H1 (cell line): ENCODE results near the gene UBTD1. TPM values are rescaled to one million over a fixed set of nuclear protein-coding genes. Genes with fewer than 3 reads are reported as not detected.

Experiments
- CTCF ChIA-PET: fragments of 300-600 bp; sonication (Branson Sonifier 250); formaldehyde crosslinking; loops from one replicate; lab custom pipeline; 2021; ENCODE audit not compliant: partially characterized antibody; lab: Charles Lee
- POLR2A ChIA-PET: fragments of 300-600 bp; sonication (Branson Sonifier 250); formaldehyde crosslinking; loops from one replicate; lab custom pipeline; 2021; ENCODE audit warnings: inconsistent platforms; ENCODE audit not compliant: partially characterized antibody; lab: Charles Lee
- DNase-seq, 2 experiments: peaks; one replicate each; pipeline versions ENCODE4 v3.0.0 to v3.0.0-alpha.2; 2010 to 2022; ENCODE audit warnings: low spot score in 2 of 2, low read depth in 1 of 2, mixed read lengths in 1 of 2
- FAIRE-seq: peaks from 2 replicates; lab custom pipeline; 2011; peaks lifted over from hg19 to GRCh38; lab: Jason Lieb, UNC
- H2AFZ ChIP-seq: 2 replicates; pipeline ENCODE4 v1.8.1; 2012; ENCODE audit warnings: low read length, inconsistent platforms
- H2AK5ac ChIP-seq: 2 replicates; pipeline ENCODE4 v1.6.1; 2013; ENCODE audit warnings: low read depth, low read length
- H2BK120ac ChIP-seq: replicated peaks from 2 replicates; pipeline ENCODE3; 2013; ENCODE audit warnings: low read depth, low read length, inconsistent platforms
- H2BK12ac ChIP-seq: 2 replicates; pipeline ENCODE4 v1.6.1; 2013; ENCODE audit warnings: low read depth, low read length
- H2BK15ac ChIP-seq: 2 replicates; pipeline ENCODE4 v1.6.1; 2013; ENCODE audit warnings: low read length
- H2BK20ac ChIP-seq: 2 replicates; pipeline ENCODE4 v1.6.1; 2013; ENCODE audit warnings: low read length
- H2BK5ac ChIP-seq: 2 replicates; pipeline ENCODE4 v1.6.1; 2013; ENCODE audit warnings: low read depth, low read length
- H3K14ac ChIP-seq: 2 replicates; pipeline ENCODE4 v1.6.1; 2013; ENCODE audit warnings: inconsistent platforms; ENCODE audit not compliant: insufficient read length
- H3K18ac ChIP-seq: 2 replicates; pipeline ENCODE4 v1.6.1; 2013; ENCODE audit warnings: low read length; ENCODE audit errors: extremely low read depth
- H3K23ac ChIP-seq: 2 replicates; pipeline ENCODE4 v1.6.1; 2013; ENCODE audit warnings: inconsistent platforms; ENCODE audit not compliant: insufficient read length
- H3K23me2 ChIP-seq: 2 replicates; pipeline ENCODE4 v1.6.1; 2013; ENCODE audit warnings: low read depth, low read length
- H3K27ac ChIP-seq: 2 replicates; pipeline ENCODE4 v1.6.1; 2011; ENCODE audit warnings: low read depth, low read length, inconsistent platforms
- H3K27me3 ChIP-seq, 4 experiments: replicated peaks in 1 of 4; 1 replicate in 1 of 4; 2 replicates in 3 of 4; pipeline versions ENCODE4 v1.6.1 to v1.8.1; 2011 to 2013; ENCODE audit warnings: low read length in 3 of 4, mild to moderate bottlenecking in 3 of 4, inconsistent platforms in 2 of 4, mixed read lengths in 2 of 4, moderate library complexity in 1 of 4; ENCODE audit not compliant: control insufficient read depth in 3 of 4, insufficient read depth in 3 of 4; ENCODE audit errors: extremely low read depth in 1 of 4
- H3K36me3 ChIP-seq, 4 experiments: 2 replicates each; pipeline versions ENCODE4 v1.6.1 to v1.8.1; 2011 to 2013; ENCODE audit warnings: mild to moderate bottlenecking in 4 of 4, low read length in 3 of 4, moderate library complexity in 2 of 4, control low read depth in 1 of 4, inconsistent platforms in 1 of 4; ENCODE audit not compliant: insufficient read depth in 4 of 4, control insufficient read depth in 2 of 4
- H3K4ac ChIP-seq: replicated peaks from 2 replicates; pipeline ENCODE3; 2013; ENCODE audit warnings: low read length, low read depth, mixed read lengths, inconsistent platforms; ENCODE audit not compliant: insufficient read length
- H3K4me1 ChIP-seq, 4 experiments: replicated peaks in 1 of 4; 1 replicate in 1 of 4; 2 replicates in 3 of 4; pipeline versions ENCODE4 v1.6.1 to v1.8.1; 2011 to 2013; ENCODE audit warnings: low read length in 3 of 4, inconsistent platforms in 2 of 4, mixed read lengths in 1 of 4; ENCODE audit not compliant: insufficient read depth in 4 of 4, control insufficient read depth in 3 of 4
- H3K4me2 ChIP-seq, 2 experiments: 2 replicates each; pipeline versions ENCODE4 v1.6.1 to v1.8.1; 2011 to 2013; ENCODE audit warnings: low read depth in 2 of 2, low read length in 2 of 2, control low read depth in 1 of 2, inconsistent platforms in 1 of 2, mild to moderate bottlenecking in 1 of 2; ENCODE audit not compliant: insufficient read depth in 1 of 2
- H3K4me3 ChIP-seq, 4 experiments: fragments of 200-600, 300-600 bp in 1 of 4; sonication (generic), shearing (Covaris generic), sonication (Bioruptor Twin) in 1 of 4; 2 replicates each; pipeline versions ENCODE4 v1.5.1 to v1.8.1; 2011 to 2016; ENCODE audit warnings: low read length in 4 of 4, low read depth in 3 of 4, control low read depth in 2 of 4, inconsistent platforms in 2 of 4, mild to moderate bottlenecking in 2 of 4, mixed read lengths in 1 of 4, moderate library complexity in 1 of 4; ENCODE audit not compliant: insufficient read depth in 2 of 4; ENCODE audit errors: extremely low read depth in 1 of 4
- H3K56ac ChIP-seq: replicated peaks from 2 replicates; pipeline ENCODE3; 2013; ENCODE audit warnings: low read depth, mild to moderate bottlenecking, mixed read lengths, low read length, inconsistent platforms; ENCODE audit not compliant: insufficient read length
- H3K79me1 ChIP-seq: 2 replicates; pipeline ENCODE4 v1.6.1; 2013; ENCODE audit warnings: low read depth, low read length, control low read depth
- H3K79me2 ChIP-seq, 2 experiments: 2 replicates each; pipeline versions ENCODE4 v1.6.1 to v1.8.1; 2012 to 2013; ENCODE audit warnings: low read length in 2 of 2, mild to moderate bottlenecking in 2 of 2, inconsistent platforms in 1 of 2; ENCODE audit not compliant: insufficient read depth in 2 of 2, control insufficient read depth in 1 of 2
- H3K9ac ChIP-seq, 4 experiments: replicated peaks in 1 of 4; 1 replicate in 1 of 4; 2 replicates in 3 of 4; pipeline versions ENCODE4 v1.6.1 to v1.8.1; 2011 to 2013; ENCODE audit warnings: low read depth in 3 of 4, low read length in 3 of 4, control low read depth in 2 of 4, mild to moderate bottlenecking in 2 of 4, moderate library complexity in 2 of 4, inconsistent platforms in 1 of 4; ENCODE audit errors: extremely low read depth in 1 of 4
- H3K9me3 ChIP-seq, 2 experiments: 2 replicates each; pipeline versions ENCODE4 v1.6.1 to v1.8.1; 2012 to 2013; ENCODE audit warnings: mild to moderate bottlenecking in 2 of 2, moderate library complexity in 2 of 2, control low read depth in 1 of 2, inconsistent platforms in 1 of 2, low read depth in 1 of 2, low read length in 1 of 2, mixed read lengths in 1 of 2; ENCODE audit not compliant: insufficient read depth in 2 of 2
- H4K20me1 ChIP-seq, 2 experiments: replicated peaks in 1 of 2; 2 replicates each; pipeline versions ENCODE3 to v1.8.1; 2011 to 2013; ENCODE audit warnings: inconsistent platforms in 2 of 2, low read length in 2 of 2, mild to moderate bottlenecking in 1 of 2; ENCODE audit not compliant: insufficient read depth in 2 of 2, control insufficient read depth in 1 of 2
- H4K5ac ChIP-seq: 2 replicates; pipeline ENCODE4 v1.6.1; 2013; ENCODE audit warnings: low read length, low read depth, mixed read lengths, inconsistent platforms; ENCODE audit not compliant: insufficient read length
- H4K8ac ChIP-seq: 2 replicates; pipeline ENCODE4 v1.8.0; 2013; ENCODE audit warnings: mild to moderate bottlenecking, moderate library complexity, low read length, inconsistent platforms; ENCODE audit not compliant: insufficient read depth; ENCODE audit errors: extremely low read depth
- H4K91ac ChIP-seq: replicated peaks from 2 replicates; pipeline ENCODE3; 2013; ENCODE audit warnings: low read length, mixed read lengths, inconsistent platforms; ENCODE audit not compliant: insufficient read length
- BACH1 ChIP-seq: IDR thresholded peaks from 2 replicates; pipeline ENCODE4 v1.6.1; 2012; ENCODE audit warnings: low read length, improper control_type of control experiment
- CBX8 ChIP-seq: fragments of 300-800, 300-1000 bp; sonication (generic); IDR thresholded peaks from 2 replicates; pipeline ENCODE4 v1.7.1; 2016; ENCODE audit warnings: low read depth, low read length, borderline replicate concordance
- EZH2 ChIP-seq: fragments of 200-600 bp; sonication (generic); IDR thresholded peaks from 2 replicates; pipeline ENCODE4 v1.7.1; 2012; ENCODE audit warnings: low read depth, mild to moderate bottlenecking, moderate library complexity, low read length, inconsistent platforms; ENCODE audit not compliant: severe bottlenecking
- RXRA ChIP-seq: IDR thresholded peaks from 2 replicates; pipeline ENCODE4 v1.6.1; 2011; ENCODE audit warnings: low read depth, mild to moderate bottlenecking, low read length, moderate library complexity; ENCODE audit not compliant: insufficient read depth
- SIX5 ChIP-seq: IDR thresholded peaks from 2 replicates; pipeline ENCODE4 v1.6.1; 2011; ENCODE audit warnings: mild to moderate bottlenecking, low read depth, low read length
- SUZ12 ChIP-seq: fragments of 200-600 bp; sonication (generic); IDR thresholded peaks from 2 replicates; pipeline ENCODE4 v1.6.1; 2012; ENCODE audit warnings: mild to moderate bottlenecking, inconsistent platforms, low read length, moderate library complexity, mixed read lengths
- ZNF274 ChIP-seq: IDR thresholded peaks from 2 replicates; pipeline ENCODE4 v1.7.0; 2012; ENCODE audit warnings: low read length, borderline replicate concordance; ENCODE audit errors: extremely low read depth
- WGBS, 2 experiments: shearing (Covaris generic) in 1 of 2; methylation state at CpG; one replicate each; pipeline versions ENCODE4 v1.1.6 to v1.1.7; 2013 to 2015; ENCODE audit warnings: low lambda C conversion rate in 2 of 2, mixed read lengths in 2 of 2, inconsistent platforms in 1 of 2, low coverage in 1 of 2, missing lambda C conversion rate in 1 of 2; ENCODE audit not compliant: insufficient replicate concordance in 2 of 2, insufficient coverage in 1 of 2, insufficient read length in 1 of 2; ENCODE audit errors: extremely low coverage in 1 of 2, missing lambda C conversion rate in 1 of 2; 5-methylcytosine and 5-hydroxymethylcytosine counted together
- polyA plus RNA-seq, 7 experiments: library from polyadenylated mRNA; depleted of rRNA in 3 of 7; stranded (reverse) in 5 of 7; unstranded in 2 of 7; fragments of >200 nt in 5 of 7; fragments of 200-250 nt in 2 of 7; gene quantifications; 1 replicate in 5 of 7; 2 replicates in 1 of 7; 4 replicates in 1 of 7; pipeline versions ENCODE4 v1.2.1 to v1.2.3, GENCODE V29; 2011 to 2013; ENCODE audit warnings: missing spikeins in 2 of 7, mixed read lengths in 2 of 7
- total RNA-seq: library from RNA; stranded (reverse); fragmentation: NEBNext Ultra II Directional; extraction: Animal tissue kit (Norgen Biotek cat#: 25700); gene quantifications from 2 replicates; pipeline ENCODE4 v1.2.1, GENCODE V29; 2021
- TF ChIP-seq, protein P1 (sequence below): IDR thresholded peaks from 2 replicates; pipeline ENCODE4 v1.6.1; 2012; ENCODE audit warnings: inconsistent platforms

The UBTD1 gene
- total and polyA plus RNA-seq, 2 of the 8 experiments (the other 6 are each of a cell fraction or from before 2014, with no cell fraction given): 22.3 to 36.2 TPM

DNA sequence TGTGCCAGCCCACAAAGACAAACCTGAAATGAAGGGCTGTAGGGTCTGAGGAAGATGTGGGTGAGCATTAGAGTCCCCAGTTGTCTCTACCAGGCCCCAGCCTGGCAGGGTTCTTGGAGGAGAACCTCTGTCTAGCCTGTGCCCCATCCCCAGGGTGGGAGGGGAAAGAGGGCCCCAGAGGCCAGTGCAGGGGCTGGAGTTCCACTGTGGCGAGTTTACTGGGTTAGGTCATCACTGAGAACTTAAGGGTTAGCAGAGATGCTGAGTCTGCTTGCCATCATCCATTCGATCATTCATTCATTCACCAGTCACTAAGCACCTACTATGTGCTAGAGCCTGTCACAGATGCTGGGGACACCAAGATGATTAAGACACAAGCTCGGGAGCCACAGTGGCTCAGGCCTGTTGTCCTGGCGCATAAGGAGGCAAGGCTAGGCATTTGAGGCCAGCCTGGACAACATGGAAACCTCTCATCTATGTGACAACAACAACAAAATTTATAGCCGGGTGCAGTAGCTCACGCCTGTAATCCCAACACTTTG, 76.5 kb downstream of the UBTD1 start:
- no peak for TF ChIP-seq CBX8
- no peak for TF ChIP-seq SIX5
- TF ChIP-seq, protein P1, sequence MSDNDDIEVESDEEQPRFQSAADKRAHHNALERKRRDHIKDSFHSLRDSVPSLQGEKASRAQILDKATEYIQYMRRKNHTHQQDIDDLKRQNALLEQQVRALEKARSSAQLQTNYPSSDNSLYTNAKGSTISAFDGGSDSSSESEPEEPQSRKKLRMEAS: no peak
- no peak for TF ChIP-seq SUZ12
- no peak for TF ChIP-seq ZNF274
- no peak for TF ChIP-seq RXRA
- no peak for TF ChIP-seq EZH2
- TF ChIP-seq BACH1: no peak
- Histone ChIP-seq H3K9me3 (no peaks in the 10 kb centered on the region), H3K56ac (no peak overlapping the region), H3K27ac (no peak overlapping the region), H2BK5ac (no peak overlapping the region), H3K23ac (no peak overlapping the region), H3K18ac (no peak overlapping the region), H4K5ac (no peak overlapping the region), H4K20me1 (peaks cover 0 to under 1% of the 10 kb centered on the region in 2 experiments), H3K79me1 (no peaks in the 10 kb centered on the region), H2AFZ (no peak overlapping the region), H3K27me3 (no peaks in the 10 kb centered on the region; a peak in 1 of 7 replicates), H3K4me2 (peak overlapping the region; percentile 1 to 15; a peak in 1 of 4 replicates), H3K4me3 (no peak overlapping the region), H3K14ac (no peak overlapping the region), H2BK12ac (no peak overlapping the region), H4K91ac (no peak overlapping the region), H2BK15ac (no peak overlapping the region; the same call in 1 of the 2 replicates), H2BK20ac (no peak overlapping the region), H3K9ac (no peak overlapping the region), H3K4ac (no peak overlapping the region), H3K23me2 (no peaks in the 10 kb centered on the region), H4K8ac (no peak overlapping the region), H2AK5ac (no peak overlapping the region), H3K4me1 (peaks cover 2 to 6% (median 4%) of the 10 kb centered on the region in 4 experiments; a peak in 3 of 7 replicates), H2BK120ac (no peak overlapping the region), H3K79me2 (no peaks in the 10 kb centered on the region), H3K36me3 (peaks cover 0 to 4% (median under 1%) of the 10 kb centered on the region in 4 experiments; a peak in 4 of 8 replicates)
- 92% methylated on average over 6 of the region's 6 CpGs; no CpG with 5 or more reads in 1 of the 2 experiments for WGBS, 2 experiments
- CTCF ChIA-PET: interaction anchor here (0.7 to 12.9 kb wide), 11 partner anchors 8 to 109 kb away, joined by 3 to 169 read pairs (median 7); partner anchors contain the start of genes C10orf62 and HOGA1
- no peak for DNase-seq
- FAIRE-seq: no peak
- POLR2A ChIA-PET: interaction anchor here (0.7 to 2.2 kb wide), 5 partner anchors 9 to 66 kb away, joined by 3 to 6 read pairs (median 3); partner anchors contain the start of gene HOGA1
